ENCODE data around the gene APEH. TPM values are rescaled to one million over a fixed set of nuclear protein-coding genes. Genes with fewer than 3 reads are reported as not detected.

The APEH gene
- total RNA-seq, 1 donor from 2014 or later: 150 TPM

GRCh38 chr3:49732597-49732996 is 58.4 kb downstream of the APEH start:
- no peak for TF ChIP-seq CTCF (conservative IDR thresholded peaks at IDR 0.05)
- Mint-ChIP-seq H3K4me1 (no peaks in the 10 kb centered on the region), H3K4me3 (no peak overlapping the region), H3K27me3 (ENCODE audit: low read depth) (no peaks in the 10 kb centered on the region), H3K9me3 (no peaks in the 10 kb centered on the region), H3K27ac (ENCODE audit: unreplicated experiment) (no peak overlapping the region), H3K36me3 (ENCODE audit: low read depth) (peaks cover 19% of the 10 kb centered on the region)
- DNase-seq (ENCODE audit: low read depth, low spot score): no peak

GRCh38 chr3:49733551-49733950 is 59.4 kb downstream of the APEH start:
- Mint-ChIP-seq H3K9me3 (no peaks in the 10 kb centered on the region), H3K4me1 (no peaks in the 10 kb centered on the region), H3K4me3 (no peak overlapping the region), H3K27me3 (ENCODE audit: low read depth) (no peaks in the 10 kb centered on the region), H3K36me3 (ENCODE audit: low read depth) (peaks cover 27% of the 10 kb centered on the region), H3K27ac (ENCODE audit: unreplicated experiment) (no peak overlapping the region)
- no peak for TF ChIP-seq CTCF (conservative IDR thresholded peaks at IDR 0.05)
- DNase-seq (ENCODE audit: low read depth, low spot score): no peak

Other genes with a start within 250 kb of the APEH start
- 19.5 and 23.4 TPM in 2 replicates for gene NICN1, start 245.0 kb upstream of the APEH start, total RNA-seq
- gene DAG1, start 204.1 kb upstream of the APEH start, total RNA-seq: 93.9 and 98.6 TPM in 2 replicates
- gene BSN, start 119.9 kb upstream of the APEH start, total RNA-seq: 6.1 and 6.5 TPM in 2 replicates
- gene MST1, start 15.1 kb downstream of the APEH start, total RNA-seq: 15.0 and 18.1 TPM in 2 replicates
- gene RNF123, start 15.2 kb downstream of the APEH start, total RNA-seq: 42.4 and 44.9 TPM in 2 replicates
- 0.89 and 0.96 TPM in 2 replicates for gene AMIGO3, start 45.3 kb downstream of the APEH start, total RNA-seq
- 40.1 and 46.1 TPM in 2 replicates for gene GMPPB, start 49.6 kb downstream of the APEH start, total RNA-seq
- 54.9 and 63.3 TPM in 2 replicates for gene IP6K1, start 112.2 kb downstream of the APEH start, total RNA-seq
- gene CDHR4, start 125.5 kb downstream of the APEH start, total RNA-seq: 0.12 and 0.16 TPM in 2 replicates
- 15.5 and 17.3 TPM in 2 replicates for gene INKA1, start 128.9 kb downstream of the APEH start, total RNA-seq
- 4.2 and 6.0 TPM in 2 replicates for gene UBA7, start 139.6 kb downstream of the APEH start, total RNA-seq
- gene TRAIP, start 182.2 kb downstream of the APEH start, total RNA-seq: 33.4 and 38.1 TPM in 2 replicates
- 41.2 and 43.1 TPM in 2 replicates for gene CAMKV, start 195.6 kb downstream of the APEH start, total RNA-seq
- 1.4 and 2.6 TPM in 2 replicates for gene MST1R, start 229.5 kb downstream of the APEH start, total RNA-seq

Measured in neural crest cell (in vitro differentiated cells).